CD4-positive, alpha-beta T cell treated with Interleukin-4 for 4 hours (primary cell): Measurements from ENCODE around the gene GRM4.

Experiments used
- DNase-seq: peaks from one replicate; pipeline ENCODE4 v3.0.0-alpha.2; 2020

The GRM4 gene

DNA sequence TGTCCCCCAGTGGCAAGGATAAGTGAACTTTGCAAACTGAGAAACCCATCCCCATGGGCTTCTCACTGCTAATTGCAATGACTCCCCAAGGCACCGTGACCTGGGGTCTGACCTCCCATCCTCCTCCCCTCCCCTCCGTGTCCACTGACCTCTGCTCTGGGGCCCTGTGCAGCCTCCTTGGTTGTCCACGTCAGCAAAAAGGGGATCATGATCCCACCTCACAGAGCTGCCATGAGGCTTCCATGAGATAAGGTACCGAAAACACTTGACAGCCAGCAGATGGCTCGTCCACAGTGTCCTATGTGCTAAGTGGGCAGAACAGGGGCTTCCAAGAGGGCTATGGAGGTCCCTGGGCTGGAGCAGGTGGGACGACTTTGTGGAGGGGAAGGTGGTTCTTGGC lies 104.5 kb downstream of the GRM4 start:
- no peak for DNase-seq

DNA sequence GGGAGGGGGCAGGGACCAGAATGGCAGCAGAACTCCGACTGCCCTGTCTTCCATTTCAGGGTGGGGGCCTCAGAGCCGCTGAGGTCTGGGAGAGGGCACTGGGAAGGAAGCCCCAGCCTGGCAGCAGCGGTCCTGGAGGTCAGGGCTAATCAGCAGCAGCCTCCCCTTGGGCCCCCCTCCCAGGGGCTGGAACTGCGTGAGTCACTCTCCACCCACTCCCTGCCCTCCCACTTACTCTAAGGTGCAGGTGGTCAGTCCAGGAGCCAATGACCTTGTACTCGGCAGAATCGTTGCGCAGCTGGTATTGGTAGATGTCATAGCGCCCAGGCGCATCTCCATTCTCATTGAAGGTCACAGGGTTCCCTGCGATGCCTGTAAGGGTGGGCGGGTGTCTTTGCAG lies 105.9 kb downstream of the GRM4 start:
- no peak for DNase-seq

DNA sequence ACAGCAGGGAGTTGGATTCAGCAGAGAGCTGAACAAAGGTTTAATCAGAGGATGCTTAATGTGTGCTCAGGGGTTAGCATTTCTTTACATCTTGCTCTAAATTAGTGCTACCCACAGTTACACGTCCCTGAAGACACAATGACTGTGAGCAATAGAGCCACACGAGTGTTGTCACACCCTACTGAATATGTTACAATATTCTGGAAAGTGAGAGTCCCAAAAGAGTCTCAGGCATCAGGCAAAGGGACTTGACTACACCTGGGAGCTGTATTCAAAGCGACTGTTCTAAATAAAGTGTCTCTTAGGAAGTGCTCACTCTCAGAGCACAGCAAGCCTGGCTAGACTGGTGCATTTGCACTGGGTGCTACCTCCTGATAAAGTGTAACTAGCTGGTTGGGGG lies 108.7 kb downstream of the GRM4 start:
- no peak for DNase-seq

DNA sequence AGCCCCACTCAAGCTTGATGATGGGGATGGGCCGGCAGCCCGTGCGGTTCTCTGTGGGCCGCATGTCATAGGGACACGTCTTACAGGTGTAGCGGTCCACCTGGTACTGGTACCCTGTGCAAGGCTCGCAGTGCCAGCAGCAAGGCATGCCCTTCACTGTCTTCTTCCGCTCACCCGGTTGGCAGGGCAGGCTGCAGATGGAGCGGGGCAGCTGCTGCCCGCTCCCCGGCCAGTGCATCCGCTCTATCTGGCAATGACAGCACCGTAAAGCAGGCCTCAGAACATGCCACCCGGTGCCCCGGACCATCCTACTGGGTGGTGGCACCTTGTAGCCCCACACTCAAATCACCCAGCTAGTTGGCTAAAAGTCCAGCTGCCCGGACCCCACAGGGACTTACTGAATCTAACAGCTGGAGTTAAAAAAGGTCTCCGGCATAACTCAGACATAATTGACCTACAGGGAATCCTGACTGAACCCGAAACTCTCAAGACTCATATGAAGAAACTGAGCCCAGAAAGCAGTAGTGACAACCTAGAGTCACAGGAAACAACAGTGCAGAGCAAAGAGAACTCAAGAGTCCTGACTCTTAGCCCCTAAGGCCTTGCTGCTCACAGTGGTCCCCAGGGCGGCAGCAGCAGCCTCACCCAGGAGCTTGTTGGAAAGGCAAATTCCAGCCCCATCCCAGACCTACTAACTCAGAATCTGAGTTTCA lies 109.4 kb downstream of the GRM4 start:
- DNase-seq, result no peak

DNA sequence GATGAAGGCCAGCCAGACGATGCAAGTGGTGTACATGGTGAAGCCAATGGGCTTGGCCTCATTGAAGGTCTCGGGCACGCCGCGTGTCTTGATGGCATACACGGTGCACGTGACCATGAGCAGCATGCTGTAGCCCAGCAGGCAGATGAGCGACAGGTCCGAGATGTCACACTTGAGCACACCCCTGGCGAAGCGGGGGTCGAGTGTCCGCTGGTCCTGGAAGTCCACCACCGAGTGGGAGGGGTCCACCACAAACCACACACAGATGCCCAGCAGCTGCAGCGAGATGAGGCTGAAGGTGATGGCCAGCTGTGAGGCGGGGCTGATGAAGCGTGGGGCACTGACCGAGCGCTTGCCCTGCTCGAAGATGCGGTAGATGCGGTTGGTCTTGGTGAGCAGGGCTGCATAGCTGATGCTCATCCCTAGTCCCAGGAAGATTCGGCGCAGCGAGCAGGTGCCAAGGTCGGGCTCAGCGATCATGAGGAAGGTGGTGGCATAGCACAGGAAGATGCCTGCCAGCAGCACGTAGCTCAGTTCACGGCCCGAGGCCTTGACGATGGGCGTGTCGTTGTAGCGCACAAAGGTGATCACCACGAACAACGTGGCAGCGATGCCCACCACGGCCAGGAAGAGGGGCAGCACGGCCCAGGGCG lies 110.1 kb downstream of the GRM4 start:
- DNase-seq, result no peak

DNA sequence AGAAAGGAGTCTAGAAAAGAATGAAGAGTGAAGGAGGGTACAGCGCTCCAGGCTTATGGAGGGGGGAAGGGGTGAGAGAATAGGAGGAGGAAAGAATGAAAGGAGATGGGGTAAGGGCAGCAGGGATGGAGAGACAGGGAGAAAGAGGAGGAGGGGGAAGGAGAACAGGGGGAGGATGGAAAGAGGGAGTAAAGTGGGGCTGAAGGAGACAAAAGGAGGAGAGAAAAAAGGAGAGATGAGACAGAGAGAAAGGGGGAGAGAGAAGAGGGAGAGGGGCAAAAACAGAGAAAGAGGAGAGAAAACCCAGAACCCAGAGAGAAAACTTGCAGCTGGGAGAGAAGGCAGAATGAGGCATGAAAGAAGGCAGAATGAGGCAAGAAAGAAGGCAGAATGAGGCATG lies 110.7 kb downstream of the GRM4 start:
- DNase-seq, result no peak

DNA sequence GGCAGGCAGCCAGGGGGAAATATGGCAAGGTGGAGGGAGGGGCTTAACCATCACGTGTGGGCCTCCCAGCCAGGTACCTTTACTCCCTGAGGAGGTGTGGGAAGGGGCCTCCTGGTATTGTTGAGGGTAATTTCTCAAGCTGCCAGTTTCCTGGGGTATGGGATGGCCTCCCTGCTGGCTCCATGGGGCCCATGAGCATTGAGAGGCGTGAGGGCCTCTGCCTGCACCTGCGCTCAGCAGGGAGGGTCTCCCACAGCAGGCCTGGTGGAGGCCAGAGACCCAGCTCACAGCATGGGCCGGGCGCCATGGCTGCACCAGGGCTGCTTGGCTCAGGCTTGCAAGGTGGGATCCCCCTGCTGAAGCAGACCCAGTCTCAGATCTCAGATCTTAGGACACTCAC lies 113.0 kb downstream of the GRM4 start:
- no peak for DNase-seq

DNA sequence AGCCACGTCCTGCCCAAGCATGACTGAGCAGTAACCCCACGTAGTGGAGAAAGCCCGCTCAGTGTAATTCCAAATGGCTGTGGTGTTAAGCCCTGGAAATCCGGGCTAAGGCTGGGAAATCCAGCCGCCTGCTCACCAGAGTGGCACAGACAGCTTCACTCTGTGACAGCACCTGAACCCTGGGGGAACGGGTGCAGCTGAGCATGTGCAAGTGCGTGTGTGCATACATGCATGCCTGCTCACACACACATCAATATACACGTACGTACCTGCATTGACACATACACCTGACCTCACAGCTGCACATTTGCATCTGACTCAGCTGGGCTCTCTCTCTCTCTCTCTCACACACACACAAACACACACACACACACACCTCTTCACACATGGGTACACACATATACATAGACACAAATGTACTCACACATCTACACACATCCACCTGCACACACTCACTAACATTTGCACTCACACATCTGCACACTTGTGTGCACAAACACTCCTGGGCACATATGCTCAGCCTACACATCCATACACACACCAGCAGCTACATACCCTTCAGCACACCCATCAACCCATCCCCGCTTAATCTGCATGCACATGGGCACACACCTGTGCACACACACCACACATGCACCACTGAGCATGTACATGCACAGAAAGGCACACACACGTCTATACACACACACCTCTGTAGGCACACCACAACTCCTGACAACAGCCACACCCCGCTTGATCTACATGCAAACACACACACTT lies 114.1 kb downstream of the GRM4 start:
- no peak for DNase-seq

DNA sequence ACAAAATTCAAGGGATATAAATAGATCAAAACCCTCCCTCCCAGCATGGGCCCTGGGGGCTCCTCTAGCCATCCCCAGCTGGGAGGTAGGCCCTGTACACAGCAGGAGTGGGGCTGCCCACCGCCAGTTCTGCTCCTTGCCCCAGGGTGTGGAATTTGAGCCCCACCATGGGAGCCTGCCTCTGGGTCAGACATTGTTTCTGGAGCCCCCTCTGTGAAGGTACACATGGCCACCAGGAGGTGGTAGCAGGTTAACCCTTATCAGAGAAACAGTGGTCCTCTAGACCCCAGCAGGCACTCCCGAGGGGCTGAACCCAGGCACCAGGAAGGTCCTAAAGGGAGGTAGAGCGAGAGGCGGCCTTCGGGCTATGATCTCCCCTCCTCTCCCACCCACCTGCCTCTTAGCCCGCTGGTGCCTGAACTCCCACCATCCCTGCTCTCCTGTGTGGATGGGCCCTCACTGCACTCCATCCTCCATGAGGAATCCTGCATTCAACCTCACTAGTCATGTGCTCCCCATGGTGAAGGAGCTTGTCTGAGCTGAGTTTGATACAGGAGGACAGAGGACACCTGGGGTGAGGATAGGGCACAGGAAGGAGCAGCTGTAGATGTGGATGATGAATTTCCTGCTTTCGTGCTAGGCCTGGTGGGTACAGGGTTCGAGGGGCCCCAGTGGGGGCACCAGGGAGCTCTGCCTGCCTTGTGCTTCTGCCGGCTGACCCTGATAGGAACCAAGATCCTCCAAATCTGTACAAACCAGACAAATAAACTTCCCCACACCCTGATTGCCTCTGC lies 114.9 kb downstream of the GRM4 start:
- no peak for DNase-seq

DNA sequence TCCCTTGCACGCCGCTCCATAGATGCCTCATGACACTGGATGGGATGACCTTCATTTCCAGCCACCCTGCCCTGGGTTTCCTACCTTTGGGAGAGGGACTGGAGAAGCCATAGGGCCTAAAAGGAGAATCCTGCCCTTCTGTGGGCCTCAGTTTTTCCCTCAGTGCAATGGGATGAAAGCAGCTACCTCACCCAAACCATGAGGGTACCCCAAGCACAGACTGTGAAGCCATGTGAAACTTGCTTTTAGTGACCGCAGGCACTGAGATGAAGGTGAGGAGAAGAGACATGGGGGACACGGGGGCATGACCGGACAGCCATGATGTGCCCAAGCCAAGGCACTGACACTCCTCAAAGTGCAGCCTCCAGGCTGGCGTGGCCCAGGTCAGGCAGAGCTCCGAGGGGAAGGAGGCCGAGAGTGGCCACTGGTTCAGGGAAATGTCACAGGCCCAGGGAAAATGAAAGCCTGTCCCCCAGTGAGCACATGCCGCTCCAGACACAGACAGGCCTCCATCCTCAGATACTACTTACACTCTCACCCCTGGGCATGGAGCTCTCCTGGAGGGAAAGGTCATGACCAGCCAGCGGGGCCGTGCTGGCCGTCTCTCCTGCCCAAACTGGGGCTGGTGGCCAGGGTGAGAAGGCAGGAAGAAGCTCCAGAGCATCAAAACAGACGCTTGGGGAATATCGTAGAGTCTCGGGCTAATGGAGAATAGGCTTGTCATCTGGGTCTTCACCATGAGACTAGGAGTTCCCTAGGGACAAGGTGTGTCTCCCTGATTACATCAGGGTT lies 116.2 kb downstream of the GRM4 start:
- DNase-seq, result no peak

DNA sequence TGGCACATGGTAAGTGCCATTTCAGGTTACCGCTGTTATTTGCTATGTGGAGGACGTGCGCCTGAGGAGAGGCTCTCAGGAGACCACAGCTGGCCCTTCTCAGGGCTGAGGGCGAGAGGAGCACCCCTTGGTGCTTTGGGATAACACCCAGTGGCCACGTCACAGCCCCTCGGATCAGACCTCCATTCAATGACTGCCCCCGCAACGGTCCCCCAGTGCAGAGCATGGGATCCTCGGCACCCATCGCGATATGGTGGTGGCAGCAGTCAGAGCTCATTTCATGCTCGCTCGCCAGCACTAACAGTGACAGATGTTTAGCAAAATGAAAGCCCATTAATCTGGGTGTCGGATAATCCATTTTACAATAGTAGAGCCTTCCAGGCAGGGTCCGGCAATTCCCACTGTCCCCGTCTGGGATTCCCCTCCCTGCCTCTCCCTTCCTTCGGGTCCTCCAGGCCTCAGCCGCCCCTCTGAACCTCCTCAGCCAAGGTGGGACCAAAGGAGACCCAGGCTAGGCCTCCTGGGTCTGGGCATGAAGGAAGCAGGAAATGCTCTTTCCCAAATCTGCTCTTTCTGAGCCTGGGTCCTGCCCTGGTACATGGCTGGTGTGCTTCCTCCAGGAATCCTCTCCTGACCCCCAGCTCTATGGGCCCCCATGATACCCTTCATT lies 117.1 kb downstream of the GRM4 start:
- no peak for DNase-seq

DNA sequence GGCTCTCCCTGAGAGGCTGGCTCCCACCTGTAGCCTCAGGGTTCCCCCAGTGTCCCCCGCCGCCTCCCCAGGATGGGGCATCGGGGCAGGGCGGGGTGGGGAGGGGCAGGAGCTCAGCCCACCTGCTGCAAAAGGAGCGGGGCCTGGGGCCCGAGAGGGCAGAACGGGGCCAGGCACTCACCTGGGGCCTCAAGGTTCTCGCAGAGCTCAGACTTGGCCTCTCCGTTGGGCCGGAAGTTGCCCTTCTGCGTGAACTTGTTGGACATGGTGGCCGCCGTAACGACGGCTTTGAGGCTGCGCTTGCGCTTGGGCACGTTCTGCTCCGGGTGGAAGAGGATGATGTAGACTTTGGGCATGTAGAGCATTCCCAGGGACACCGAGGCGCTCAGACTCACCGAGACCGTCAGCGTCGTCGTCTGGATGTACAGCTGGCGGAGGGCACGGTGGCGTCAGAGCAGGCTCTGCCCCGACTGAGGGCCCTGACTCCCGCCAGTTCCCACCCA lies 117.9 kb downstream of the GRM4 start:
- no peak for DNase-seq

DNA sequence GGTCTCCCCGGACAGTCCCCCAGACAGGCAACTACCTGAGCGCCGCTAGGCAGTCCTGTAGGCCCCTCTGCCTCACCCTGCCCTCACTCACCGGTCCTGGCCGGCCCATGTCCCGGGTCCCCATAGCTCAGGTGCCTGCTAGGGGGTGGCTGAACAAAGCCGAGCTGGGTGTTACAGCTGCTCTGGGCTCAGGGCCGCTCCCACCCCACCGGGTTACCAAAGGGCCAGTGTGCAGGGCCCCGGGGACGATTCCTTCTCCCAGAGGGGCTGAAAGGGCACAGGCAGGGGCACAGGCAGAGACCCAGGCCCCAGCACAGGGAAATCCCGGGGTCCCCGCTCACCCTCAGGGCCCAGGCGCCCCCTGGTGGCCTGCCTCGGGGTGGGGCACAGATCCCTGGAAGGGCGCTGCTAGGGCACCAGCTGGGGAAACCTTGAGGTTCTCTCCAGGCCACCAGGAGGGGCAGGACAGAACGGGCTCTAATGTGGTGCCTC lies 118.4 kb downstream of the GRM4 start:
- DNase-seq, result peak; percentile 27

DNA sequence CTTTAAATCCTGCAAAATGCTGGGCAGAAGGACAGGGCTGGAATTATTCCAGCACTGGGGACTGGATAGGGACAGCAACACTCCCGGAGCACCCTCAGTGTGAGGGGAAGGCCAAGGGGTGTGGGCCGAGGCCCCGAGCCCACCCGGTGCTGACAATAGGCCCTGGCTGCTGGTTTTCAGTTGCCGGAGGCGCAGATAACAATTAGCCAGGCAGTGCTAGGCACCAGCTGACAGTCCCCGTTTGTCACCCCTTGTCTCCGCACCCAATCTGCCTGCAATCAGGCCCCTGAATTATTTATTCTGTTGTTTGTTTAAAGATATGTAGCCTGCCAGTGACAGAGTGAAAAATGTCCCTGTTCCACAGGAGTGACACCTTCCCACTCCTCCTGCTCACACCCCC lies 120.0 kb downstream of the GRM4 start:
- no peak for DNase-seq

DNA sequence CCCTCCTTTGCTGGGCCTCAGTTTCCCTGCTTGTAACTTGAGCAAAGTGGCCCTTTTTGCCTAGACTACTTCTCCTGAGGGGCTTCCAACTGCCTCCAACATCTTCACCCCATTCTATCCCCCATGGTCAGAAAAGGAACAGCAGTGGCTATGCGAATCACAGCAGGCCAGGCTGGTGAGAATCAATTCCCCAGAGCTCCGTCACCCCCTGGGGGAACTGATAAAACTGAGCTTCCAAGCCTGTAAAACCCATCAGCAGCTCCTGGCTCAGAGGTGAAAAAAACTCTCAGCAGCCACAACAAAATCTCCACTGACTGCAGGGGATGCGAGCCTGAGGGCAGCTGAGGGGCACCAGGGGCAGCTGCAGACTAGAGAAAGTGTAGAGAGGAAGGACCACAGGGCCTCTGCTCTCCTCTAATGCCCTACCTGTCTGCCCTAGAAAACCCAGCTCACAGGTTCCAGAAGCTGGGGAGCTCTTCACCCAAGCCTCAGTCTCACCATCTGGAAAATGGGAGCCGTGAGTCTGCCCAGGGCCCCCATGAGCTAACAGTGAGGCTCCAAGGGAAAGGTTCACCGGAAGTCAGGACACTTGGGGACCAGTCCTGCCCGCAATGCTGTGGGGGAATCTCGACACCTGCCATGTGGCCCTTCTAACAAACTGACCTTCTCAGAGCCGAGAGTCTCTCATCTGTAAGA lies 120.6 kb downstream of the GRM4 start:
- no peak for DNase-seq

DNA sequence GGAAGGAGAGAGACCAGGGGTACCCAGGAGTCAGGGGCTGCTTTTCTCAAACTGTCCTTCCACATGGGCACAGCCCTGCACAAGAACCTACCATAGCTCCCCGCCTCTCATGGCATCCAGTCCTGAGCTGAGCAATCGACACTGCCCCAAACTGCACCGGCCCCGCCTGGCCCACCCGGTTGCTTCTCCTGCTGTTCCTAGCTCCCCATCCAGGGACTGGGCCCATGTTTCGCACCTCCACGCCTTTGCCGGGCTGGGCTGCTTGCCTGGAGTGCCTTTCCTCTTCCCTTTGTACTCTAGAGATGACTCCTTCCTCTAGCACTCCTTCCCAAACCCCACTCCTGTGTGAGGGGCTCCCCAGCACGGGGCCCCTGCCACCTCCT lies 123.0 kb downstream of the GRM4 start:
- no peak for DNase-seq

DNA sequence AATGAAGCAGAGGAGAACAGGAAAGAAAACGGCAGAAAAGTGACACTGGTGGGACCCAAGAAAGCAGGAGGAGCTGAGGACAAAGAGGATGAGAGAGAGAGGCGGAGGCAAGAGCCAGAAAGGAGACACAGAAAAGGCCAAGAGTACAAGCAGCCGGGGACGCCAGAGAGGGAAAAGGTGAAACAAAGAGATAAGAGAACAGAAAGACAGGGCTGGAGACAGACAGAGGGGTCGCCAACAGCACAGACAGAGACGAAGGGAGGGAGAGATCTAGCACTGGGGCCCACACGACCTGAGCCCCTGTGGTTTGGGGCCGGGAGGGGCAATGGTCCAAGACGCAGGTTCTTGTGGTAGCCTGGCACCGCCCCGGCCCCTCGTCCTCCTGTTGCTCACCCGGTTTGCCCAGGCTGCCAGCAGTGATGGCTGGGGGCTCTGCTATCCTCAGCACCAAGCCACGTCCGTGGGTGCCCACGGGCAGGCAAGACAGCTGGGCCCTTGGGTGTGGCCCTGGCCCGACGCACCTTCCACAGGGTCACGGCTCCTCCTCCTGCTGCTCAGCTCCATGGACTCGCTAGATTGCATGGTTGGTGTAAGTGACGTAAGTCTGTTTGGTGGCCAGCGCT lies 123.5 kb downstream of the GRM4 start:
- no peak for DNase-seq

DNA sequence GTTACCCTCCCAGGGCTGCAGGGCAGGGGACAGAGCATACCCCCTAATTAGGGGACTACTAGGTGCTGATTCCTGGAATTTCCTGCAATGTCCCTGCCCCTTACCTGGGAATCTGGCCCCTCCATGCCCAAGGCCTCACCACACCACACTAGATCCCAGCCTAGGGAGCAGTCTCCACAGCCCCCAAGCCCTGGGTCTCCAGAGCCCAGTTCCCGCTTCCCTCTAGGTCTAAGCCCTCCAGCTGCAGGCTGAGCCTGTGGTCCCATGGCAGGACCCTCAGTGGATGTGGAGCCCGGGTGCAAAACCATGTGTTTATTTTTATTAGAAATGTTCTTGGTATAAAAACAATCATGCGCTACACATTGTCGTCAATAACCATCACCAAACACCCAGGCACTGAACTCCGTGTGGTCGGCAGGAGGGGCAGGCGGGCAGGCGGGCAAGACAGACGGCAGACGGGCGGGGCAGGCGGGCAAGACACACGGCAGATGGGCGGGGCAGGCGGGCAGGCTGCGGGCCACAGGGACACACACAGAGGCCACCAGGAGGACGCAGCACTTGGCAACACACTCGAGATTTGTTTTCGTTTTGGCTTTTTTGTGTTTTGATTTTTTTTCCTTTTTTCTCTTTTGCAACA lies 124.2 kb downstream of the GRM4 start:
- no peak for DNase-seq

DNA sequence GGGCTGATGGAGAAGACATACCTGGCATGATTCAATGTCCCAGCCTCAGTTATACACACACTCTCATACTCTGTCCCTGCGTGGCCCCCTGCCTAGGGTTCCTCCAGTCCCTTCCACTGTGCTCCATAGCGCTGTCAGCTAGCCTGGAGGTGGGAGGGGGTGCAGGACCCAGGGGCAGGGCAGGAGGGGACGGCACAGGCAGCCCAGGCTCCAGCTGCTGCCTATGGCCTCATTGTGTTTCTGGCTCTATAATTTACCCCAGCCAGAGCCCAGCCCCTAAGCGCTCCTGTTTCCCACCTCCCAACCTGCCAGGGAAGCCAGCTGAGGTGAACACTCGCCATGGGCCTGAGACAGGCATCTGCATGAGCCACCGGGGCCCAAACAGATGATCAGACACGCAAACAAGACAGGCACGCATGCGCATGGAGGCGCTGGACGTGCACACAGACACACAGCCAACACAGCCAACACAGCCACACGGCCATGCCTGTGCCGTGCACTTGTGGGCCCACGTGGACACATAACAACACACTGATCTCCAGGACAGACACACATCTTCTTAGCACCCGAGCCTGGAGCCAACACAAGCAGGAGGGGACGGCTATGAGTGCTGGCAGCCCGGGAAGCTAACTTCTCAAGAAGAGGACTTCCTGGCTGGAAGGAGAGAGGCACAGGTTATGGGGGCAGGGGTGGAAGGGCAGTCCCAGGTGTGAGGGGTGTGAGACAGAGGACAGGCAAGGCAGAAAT lies 124.9 kb downstream of the GRM4 start:
- DNase-seq, result no peak
